Renal cortex interstitium (tissue), 11 donors: ENCODE data around the gene NCAM2. TPM values are rescaled to one million over a fixed set of nuclear protein-coding genes. Genes with fewer than 3 reads are reported as not detected.

Experiments
- DNase-seq, 11 donors: peaks; one replicate each; pipeline ENCODE4 v3.0.0-alpha.2; 2013; ENCODE audit warnings: low read depth in 9 of 11, low spot score in 4 of 11; ENCODE audit errors: extremely low read depth in 1 of 11
- polyA plus RNA-seq, 3 donors: library from polyadenylated mRNA; unstranded; fragments of 120-200 nt; gene quantifications; one replicate each; pipeline ENCODE4 v1.2.1, GENCODE V29; 2013; ENCODE audit not compliant: insufficient read length in 3 of 3

NCAM2 gene
- polyA plus RNA-seq, 3 donors = 6.4 to 8.9 (median 7.0) TPM

GRCh38 chr21:21464684-21465083 is 466.5 kb downstream of the NCAM2 start:
- no peak for DNase-seq

GRCh38 chr21:21466752-21467151 is 468.5 kb downstream of the NCAM2 start:
- no peak for DNase-seq

GRCh38 chr21:21468003-21468402 is 469.8 kb downstream of the NCAM2 start:
- no peak for DNase-seq

- no peak for DNase-seq
Measured at GRCh38 chr21:21481239-21481638, 483.0 kb downstream of the NCAM2 start.

GRCh38 chr21:21508859-21509258 is 510.6 kb downstream of the NCAM2 start:
- no peak for DNase-seq

- no peak for DNase-seq
Measured at GRCh38 chr21:21530680-21531079, 532.5 kb downstream of the NCAM2 start.

- no peak for DNase-seq
Measured at GRCh38 chr21:21547368-21547953, 549.3 kb downstream of the NCAM2 start.

GRCh38 chr21:21559285-21560045 is 561.3 kb downstream of the NCAM2 start:
- DNase-seq = no peak
